Epithelial cell of proximal tubule (primary cell): ENCODE data around the gene GABRA5. TPM values are rescaled to one million over a fixed set of nuclear protein-coding genes. Genes with fewer than 3 reads are reported as not detected.

Source experiments
- DNase-seq: peaks from one replicate; pipeline ENCODE4 v3.0.0-alpha.2; 2011; ENCODE audit warnings: low read depth
- H3K4me3 ChIP-seq: 2 replicates; pipeline ENCODE4 v1.5.1; 2011; ENCODE audit warnings: low read depth, mild to moderate bottlenecking, low read length
- total RNA-seq: library from RNA; depleted of rRNA; stranded (reverse); fragments of >200 nt; gene quantifications from 2 replicates; pipeline ENCODE4 v1.2.3, GENCODE V29; 2015
- TF ChIP-seq, protein P1 (sequence below): conservative IDR thresholded peaks from 2 replicates; pipeline ENCODE4 v1.5.1; 2012; ENCODE audit warnings: low read depth, mild to moderate bottlenecking, low read length

Gene GABRA5
- total RNA-seq, 1 donor from 2014 or later = 0.29 TPM

DNA sequence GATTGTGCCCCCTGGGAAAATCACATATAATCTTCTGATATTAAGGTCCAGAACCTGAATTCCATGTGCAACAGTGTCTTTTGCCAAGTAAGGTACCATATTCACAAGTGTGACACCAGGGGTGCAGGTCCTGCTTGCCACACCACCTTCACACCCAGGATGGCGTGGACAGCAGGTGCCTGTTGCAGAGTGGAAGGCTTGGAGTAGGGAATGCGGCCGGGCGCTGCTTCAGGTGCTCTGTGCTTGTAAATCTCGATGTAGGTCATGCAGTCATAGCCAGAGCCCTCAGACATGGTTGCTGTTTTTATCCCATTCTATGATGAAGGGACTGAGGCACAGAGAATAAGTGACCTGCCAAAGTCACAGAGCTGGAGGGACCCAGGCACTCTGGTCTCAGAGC, 69.6 kb downstream of the GABRA5 start:
- TF ChIP-seq, protein P1, sequence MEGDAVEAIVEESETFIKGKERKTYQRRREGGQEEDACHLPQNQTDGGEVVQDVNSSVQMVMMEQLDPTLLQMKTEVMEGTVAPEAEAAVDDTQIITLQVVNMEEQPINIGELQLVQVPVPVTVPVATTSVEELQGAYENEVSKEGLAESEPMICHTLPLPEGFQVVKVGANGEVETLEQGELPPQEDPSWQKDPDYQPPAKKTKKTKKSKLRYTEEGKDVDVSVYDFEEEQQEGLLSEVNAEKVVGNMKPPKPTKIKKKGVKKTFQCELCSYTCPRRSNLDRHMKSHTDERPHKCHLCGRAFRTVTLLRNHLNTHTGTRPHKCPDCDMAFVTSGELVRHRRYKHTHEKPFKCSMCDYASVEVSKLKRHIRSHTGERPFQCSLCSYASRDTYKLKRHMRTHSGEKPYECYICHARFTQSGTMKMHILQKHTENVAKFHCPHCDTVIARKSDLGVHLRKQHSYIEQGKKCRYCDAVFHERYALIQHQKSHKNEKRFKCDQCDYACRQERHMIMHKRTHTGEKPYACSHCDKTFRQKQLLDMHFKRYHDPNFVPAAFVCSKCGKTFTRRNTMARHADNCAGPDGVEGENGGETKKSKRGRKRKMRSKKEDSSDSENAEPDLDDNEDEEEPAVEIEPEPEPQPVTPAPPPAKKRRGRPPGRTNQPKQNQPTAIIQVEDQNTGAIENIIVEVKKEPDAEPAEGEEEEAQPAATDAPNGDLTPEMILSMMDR = no peak
- no peak for DNase-seq
- H3K4me3 ChIP-seq = no peak overlapping the region

DNA sequence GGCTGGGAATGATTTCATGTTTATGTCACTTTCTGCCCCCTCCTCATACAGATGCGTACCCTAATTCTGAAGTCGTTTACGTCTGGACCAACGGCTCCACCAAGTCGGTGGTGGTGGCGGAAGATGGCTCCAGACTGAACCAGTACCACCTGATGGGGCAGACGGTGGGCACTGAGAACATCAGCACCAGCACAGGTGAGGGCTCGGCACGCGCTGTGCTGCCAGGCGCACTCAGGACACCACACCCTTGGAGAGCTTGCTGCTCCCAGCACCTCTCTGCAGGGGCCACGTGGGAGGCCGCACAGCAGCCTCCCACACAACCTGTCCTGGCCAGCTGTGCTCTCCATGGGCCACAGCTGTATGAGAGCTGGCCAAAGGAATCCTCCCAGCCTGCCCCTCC, 70.3 kb downstream of the GABRA5 start:
- DNase-seq = no peak

DNA sequence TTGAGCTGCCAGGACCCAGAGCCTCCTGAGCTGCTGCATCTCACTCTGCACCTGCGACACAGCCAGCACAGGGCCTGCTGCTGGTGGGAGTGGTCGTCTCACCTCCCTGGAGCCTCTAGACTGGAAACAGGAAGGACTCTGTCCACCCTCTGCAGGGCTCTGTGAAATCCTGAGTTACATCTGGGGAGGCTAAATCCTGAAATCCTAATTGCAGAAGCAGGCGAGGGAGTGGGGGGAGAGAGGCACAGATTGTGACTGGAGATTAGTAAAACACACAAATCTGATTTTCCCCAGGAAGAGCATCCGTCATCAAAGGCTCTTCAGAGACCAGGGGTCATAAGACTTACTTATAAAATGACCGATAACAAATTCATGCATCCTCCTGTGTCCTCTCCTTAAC, 72.5 kb downstream of the GABRA5 start:
- DNase-seq = no peak
- no peak overlapping the region for H3K4me3 ChIP-seq
- TF ChIP-seq, protein P1 = no peak

More for the DNA sequence above, 70.3 kb downstream of the GABRA5 start:
- no peak overlapping the region for H3K4me3 ChIP-seq
- TF ChIP-seq, protein P1 = no peak

DNA sequence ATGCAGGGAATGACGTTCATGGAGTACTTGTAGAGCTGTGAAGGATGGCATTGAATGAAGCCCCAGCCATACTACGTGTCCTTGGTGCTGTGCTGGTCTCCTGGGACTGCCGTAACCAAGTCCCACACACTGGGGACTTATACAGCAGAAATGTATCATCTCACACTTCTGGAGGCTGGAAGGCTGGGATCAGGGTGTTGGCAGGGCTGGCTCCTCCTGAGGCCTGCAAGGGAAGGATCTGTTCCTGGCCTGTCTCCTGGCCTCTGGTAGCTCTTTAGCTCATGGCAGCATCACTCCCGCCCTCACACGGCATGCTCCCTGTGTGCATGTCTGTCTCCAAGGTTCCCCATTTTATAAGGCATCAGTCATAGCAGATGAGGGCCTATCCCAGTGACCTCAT, 74.6 kb downstream of the GABRA5 start:
- TF ChIP-seq, protein P1 = no peak
- H3K4me3 ChIP-seq = no peak overlapping the region
- no peak for DNase-seq

DNA sequence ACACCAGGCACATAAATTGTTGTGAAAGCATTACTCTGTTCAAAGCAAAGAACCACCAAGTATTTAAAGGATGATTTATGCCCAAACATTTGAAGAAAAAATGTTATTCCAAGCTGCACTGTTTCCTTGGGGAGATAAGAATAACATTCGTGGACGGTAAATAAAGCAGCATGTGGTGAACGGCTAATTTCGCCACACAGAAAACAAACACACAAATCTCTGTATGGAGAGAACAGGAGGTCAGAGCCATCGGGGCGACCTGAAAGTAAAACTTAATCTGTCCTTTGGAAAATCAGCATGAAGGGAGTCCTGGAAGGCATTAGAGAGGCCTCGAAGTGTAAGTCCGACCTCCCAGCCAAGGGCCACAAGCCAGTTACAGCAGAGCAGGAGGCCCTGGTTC, 77.0 kb downstream of the GABRA5 start:
- no peak for DNase-seq
- TF ChIP-seq, protein P1 = no peak
- H3K4me3 ChIP-seq = no peak overlapping the region

DNA sequence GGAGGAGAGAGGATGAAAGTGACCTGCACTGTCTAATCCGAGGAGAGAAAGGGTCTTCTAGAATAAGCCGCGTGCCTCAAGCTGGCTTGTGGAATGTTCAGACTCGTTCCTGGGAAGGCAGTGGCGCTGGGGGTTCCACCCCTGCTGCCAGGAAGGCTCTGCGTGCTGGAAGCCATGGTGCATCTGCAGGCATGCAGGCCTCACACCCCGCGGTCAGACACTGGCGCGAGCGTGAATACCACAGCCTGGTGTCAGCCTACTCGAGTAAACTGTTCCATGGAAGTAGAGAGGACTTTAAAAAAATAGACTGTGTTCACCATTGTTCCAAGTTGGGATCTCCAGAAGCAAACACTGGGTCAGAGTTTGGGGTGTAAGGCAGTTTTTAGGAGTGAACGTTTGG, 78.2 kb downstream of the GABRA5 start:
- TF ChIP-seq, protein P1 = no peak
- no peak for DNase-seq
- no peak overlapping the region for H3K4me3 ChIP-seq

DNA sequence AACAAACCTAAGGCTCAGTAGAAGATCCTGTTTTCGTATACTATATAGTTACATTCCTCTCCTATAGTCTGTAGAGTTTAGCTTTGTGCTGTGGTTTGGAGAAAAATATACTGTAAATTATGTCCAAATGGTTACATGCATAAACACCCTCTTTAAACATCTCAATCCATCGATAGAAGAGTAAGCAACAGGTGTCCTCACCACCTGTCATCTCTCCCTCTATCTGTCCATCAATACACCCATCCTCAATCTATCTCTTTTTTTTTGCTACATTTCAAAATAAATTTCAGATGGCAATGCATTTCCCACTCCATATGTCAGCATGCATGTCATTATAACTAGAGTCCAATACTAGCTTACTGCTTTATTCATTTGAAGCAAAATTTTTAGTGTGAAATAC, 83.1 kb downstream of the GABRA5 start:
- TF ChIP-seq, protein P1 = no peak
- no peak overlapping the region for H3K4me3 ChIP-seq
- no peak for DNase-seq
